D721Med (cell line): ENCODE results near the gene C5orf15.
"Not testable (repeated sequence)": the region's sequence is repeated elsewhere in the genome, so short reads cannot be mapped to it uniquely, and the experiment has no call there.

Source experiments
- DNase-seq: peaks from one replicate; pipeline ENCODE4 v3.0.0; 2011; ENCODE audit warnings: low spot score; ENCODE audit not compliant: insufficient read length
- FAIRE-seq: peaks from 2 replicates; lab custom pipeline; 2011; peaks lifted over from hg19 to GRCh38; lab: Jason Lieb, UNC
- TF ChIP-seq, protein P1 (sequence below): IDR thresholded peaks from 2 replicates; pipeline ENCODE4 v1.5.1; 2012; ENCODE audit warnings: mild to moderate bottlenecking, control low read depth; ENCODE audit not compliant: insufficient read depth; ENCODE audit errors: missing control alignments

C5orf15 gene

DNA sequence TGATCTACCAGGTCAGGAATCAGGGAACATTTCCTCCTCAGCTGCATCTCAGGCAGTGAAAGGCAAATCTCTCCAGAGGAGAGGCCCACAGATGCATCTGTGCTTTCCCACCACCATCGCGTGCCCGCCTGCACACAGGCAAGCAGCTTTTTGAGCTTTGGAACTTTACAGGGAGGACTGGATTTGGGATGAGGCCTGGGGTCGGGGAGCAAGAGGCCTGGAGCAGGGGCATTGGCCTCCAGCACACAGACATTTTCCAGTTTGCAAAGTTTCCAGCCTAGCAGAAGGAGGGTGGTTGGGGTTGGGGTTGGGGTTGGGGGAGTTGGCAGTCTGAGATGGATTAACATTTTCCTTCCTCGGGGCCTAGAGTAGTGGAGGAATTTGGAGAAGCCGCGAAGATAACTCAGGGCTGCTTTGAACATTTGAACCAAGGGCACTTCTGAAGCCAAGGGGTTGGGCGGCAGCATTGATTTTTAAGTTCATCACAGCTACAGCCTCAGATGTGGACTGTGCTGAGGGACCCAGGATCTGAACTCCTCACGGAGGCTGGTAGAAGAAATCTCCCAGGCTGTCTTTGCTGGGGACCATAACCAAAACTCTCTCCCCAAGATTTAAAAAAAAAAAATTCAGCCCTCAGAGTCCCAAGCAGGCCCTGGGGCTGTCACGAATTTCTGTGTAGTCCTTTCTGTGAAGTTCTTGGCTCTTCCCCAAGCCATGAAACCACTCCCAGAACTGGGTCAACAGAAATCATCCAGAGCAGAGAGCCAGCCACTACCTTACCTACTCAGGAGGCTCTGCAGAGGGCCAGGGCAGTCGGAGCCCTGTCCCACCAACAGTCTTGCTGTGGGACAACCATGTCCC is 25.6 kb downstream of the C5orf15 start:
- TF ChIP-seq, protein P1, sequence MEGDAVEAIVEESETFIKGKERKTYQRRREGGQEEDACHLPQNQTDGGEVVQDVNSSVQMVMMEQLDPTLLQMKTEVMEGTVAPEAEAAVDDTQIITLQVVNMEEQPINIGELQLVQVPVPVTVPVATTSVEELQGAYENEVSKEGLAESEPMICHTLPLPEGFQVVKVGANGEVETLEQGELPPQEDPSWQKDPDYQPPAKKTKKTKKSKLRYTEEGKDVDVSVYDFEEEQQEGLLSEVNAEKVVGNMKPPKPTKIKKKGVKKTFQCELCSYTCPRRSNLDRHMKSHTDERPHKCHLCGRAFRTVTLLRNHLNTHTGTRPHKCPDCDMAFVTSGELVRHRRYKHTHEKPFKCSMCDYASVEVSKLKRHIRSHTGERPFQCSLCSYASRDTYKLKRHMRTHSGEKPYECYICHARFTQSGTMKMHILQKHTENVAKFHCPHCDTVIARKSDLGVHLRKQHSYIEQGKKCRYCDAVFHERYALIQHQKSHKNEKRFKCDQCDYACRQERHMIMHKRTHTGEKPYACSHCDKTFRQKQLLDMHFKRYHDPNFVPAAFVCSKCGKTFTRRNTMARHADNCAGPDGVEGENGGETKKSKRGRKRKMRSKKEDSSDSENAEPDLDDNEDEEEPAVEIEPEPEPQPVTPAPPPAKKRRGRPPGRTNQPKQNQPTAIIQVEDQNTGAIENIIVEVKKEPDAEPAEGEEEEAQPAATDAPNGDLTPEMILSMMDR = no peak
- DNase-seq = no peak
- no peak for FAIRE-seq

DNA sequence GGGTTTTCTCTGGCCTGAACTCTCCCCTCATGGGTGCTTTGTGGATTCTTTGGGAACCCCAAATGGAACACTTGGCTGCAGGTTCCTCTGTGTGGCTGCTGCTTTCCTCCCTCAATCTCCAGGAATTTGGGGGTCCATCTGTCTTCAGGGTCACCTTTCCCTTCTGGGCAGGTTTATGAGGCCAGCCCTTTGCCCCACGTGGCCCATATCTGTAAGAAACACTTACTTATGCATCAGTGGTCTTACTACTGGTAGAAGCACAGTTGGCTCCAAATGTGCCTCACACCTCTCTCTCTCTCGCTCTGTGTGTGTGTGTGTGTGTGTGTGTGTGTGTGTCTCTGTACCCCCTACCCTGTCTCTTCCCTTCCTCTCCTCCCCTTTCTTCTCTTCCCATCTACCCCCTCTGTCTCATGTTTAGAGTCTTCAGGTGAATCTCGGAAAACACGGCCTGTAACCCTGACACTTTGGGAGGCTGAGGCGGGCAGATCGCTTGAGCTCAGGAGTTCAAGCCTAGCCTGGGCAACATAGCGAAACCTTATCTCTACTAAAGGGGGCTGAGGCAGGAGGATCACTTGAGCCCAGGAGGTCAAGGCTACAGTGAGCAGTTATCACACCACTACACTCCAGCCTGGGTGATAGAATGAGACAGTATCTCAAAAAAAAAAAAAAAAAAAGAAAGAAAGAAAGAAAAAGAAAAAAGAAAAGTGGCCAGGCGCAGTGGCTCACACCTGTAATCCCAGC is 26.8 kb downstream of the C5orf15 start:
- TF ChIP-seq, protein P1 = no peak
- DNase-seq (no peak), FAIRE-seq (no peak)

DNA sequence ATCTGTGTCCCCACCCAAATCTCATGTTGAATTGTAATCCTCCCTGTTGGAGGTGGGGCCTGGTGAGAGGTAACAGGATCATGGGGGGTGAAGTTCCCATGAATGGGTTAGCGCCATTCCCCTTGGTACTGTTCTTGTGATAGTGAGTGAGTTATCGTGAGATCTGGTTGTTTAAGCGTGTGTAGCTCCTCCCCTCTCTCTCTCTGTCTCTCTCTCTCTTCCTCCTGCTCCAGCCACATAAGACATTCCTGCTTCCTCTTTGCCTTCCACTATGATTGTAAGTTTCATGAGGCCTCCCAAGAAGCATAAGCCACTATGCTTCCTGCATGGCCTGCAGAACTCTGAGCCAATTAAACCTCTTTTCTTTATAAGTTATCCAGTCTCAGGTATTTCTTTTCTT is 28.8 kb downstream of the C5orf15 start:
- TF ChIP-seq, protein P1 = no peak
- FAIRE-seq (no peak), DNase-seq (no peak)

DNA sequence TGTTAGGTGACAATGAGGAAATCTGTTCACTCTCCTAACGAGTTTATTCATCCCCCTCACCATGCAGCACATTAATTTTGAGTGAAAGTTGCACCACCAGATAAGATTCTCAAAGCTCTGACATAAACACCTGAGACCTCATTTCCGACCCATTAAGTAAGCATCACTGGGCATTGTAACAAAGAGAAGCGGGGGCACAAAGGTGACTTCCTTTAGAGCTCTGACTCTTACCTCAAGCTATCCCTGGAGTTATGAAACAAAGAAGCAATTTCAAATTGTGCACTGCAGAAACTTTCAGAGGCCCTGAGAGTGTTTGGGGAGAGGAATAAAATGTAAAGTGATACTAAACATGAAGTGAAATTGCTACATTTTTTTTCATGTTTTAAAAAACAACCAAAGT is 29.5 kb downstream of the C5orf15 start:
- TF ChIP-seq, protein P1 = no peak
- no peak for DNase-seq
- no peak for FAIRE-seq

DNA sequence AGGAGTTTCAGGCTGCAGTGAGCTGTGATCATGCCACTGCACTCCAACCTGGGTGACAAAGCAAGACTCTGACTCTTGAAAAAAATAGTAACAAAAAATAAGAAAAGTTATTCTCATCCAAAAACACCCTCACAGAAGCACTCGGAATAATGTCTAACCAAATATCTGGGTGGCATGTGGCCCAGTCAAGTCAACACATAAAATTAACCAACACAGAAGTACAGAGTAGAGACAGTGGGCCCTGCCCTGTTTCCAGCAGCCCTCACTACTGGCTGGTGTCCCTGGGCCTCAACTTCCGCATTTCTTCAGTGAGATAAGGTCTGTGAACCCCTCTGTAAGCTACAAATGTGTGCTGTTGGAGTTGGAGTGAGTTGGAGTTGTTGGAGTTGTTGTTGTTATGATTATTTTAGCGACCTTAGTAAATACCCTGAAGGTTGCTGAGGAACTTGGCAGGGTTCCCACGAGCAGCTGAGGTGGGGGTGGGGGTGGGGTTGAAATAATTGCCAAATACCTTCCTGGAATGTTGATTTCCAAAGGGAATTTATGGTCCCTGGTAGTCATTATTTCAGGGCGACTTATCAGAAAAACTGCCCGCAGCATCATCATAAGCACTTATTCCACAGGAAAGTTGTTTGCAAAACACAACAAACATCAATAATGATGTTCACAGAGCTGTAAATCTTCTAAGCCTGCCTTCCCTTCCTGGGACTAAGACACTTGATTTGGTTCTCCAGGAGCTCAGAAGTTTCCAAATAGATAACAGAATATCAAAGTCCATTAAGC is 30.2 kb downstream of the C5orf15 start:
- no peak for FAIRE-seq
- DNase-seq = no peak
- TF ChIP-seq, protein P1 = no peak

DNA sequence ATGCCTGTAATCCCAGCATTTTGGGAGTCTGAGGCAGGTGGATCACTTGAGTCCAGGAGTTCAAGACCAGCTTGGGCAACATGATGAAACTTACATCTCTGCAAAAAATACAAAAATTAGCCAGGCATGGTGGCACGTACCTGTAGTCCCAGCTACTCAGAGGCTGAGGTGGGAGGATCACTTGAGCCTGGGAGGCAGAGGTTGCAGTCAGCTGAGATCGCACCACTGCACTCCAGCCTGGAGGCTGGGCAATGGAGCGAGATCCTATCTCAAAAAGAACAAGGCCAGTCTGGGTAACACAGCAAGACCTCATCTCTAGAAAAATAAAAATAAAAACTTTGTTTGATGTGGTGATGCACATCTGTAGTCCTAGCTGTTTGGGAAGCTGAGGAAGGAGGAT is 30.8 kb downstream of the C5orf15 start:
- not testable (repeated sequence) for FAIRE-seq, DNase-seq

DNA sequence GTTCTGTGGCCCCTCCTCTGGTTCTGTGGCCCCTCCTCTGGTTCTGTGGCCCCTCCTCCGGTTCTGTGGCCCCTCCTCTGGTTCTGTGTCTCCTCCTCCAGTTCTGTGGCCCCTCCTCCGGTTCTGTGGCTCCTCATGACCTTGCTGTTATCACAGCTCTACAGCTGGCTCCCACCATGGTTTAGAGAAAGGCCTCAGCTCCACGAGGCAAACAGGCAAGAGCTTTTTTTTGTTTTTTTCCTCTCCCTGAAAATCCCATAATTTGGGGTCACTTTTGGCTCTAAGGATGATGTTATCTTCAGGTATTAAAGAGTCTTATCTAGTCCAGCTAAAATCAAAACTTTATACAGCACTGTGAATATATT is 31.8 kb downstream of the C5orf15 start:
- DNase-seq (no peak), FAIRE-seq (no peak)
- TF ChIP-seq, protein P1 = no peak

DNA sequence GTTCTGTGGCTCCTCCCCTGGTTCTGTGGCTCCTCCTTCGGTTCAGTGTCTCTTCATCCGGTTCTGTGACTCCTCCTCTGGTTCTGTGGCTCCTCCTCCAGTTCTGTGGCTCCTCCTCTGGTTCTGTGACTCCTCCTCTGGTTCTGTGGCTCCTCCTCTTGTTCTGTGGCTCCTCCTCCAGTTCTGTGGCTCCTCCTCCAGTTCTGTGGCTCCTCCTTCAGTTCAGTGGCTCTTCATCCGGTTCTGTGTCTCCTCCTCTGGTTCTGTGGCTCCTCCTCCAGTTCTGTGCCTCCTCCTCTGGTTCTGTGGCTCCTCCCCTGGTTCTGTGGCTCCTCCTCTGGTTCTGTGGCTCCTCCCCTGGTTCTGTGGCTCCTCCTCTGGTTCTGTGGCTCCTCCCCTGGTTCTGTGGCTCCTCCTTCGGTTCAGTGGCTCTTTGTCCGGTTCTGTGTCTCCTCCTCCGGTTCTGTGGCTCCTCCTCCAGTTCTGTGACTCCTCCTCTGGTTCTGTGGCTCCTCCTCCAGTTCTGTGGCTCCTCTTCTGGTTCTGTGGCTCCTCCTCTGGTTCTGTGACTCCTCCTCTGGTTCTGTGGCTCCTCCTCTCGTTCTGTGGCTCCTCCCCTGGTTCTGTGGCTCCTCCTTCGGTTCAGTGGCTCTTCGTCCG is 32.3 kb downstream of the C5orf15 start:
- FAIRE-seq, DNase-seq: not testable (repeated sequence)
